Left renal pelvis (tissue), 4 donors: Measurements from ENCODE around the gene LTBP3. TPM values are rescaled to one million over a fixed set of nuclear protein-coding genes. Genes with fewer than 3 reads are reported as not detected.

Experiments used
- DNase-seq, 4 donors: peaks; one replicate each; pipeline ENCODE4 v3.0.0-alpha.2; 2013; ENCODE audit warnings: low read depth in 4 of 4, low spot score in 3 of 4
- polyA plus RNA-seq, 4 donors: library from polyadenylated mRNA; unstranded; fragments of 120-200 nt; gene quantifications; one replicate each; pipeline ENCODE4 v1.2.1, GENCODE V29; 2013; ENCODE audit not compliant: insufficient read length in 4 of 4

The LTBP3 gene
- polyA plus RNA-seq, 4 donors: 115 to 360 (median 154) TPM

DNA sequence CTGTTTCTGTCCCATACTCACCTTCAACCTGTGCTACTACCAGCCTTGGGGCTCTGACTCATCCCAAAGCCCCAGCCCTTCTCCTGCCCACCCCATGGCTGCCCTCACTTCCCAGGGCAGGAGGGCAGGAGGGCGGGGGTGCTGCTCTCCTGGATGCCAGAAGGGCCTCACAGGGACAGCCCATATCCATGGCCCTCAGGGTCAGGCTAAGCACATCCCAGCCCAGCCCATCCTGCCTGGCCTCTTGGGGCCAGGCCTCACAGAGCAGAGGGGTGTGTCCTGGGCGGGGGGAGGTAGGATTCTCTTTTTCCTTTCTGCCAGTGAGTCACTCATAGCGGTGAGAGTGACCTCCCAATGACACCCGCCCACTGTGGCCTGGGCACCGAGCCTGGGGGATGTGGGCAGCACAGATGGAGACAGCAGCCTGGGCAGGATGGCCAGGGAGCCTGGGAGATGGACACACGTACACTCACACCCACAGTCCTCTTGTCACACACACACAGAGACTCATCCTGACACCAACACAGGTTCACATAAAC, 2.4 kb downstream of the LTBP3 start:
- DNase-seq: no peak

DNA sequence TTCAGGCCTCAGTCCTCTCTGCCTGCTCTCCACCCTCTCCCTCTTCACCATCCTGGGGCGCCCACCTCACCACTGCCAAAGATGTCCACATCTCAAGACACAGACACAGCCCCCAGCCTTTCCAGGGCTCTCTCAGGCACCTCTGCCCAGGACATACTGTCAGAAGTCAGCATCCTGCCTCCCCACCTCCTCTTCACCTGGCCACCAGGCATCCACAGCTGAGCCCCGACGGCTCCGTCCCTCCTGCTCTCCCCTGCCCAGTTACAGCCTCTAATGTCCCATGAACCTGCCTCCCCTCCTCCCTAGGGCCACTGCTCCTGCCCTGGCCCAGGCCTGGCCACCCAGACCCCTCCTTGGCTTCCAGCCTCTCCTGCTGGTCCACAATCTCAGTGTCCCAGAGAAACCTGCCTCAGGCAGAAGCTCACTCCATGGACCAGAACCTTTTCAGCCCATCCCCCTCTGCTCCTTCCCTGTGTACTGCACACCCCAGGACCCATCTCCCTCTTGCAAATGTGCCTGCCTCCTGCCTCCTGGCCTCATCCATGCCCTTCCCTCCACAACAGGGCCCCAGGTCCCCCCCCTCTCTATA, 3.2 kb downstream of the LTBP3 start:
- no peak for DNase-seq

DNA sequence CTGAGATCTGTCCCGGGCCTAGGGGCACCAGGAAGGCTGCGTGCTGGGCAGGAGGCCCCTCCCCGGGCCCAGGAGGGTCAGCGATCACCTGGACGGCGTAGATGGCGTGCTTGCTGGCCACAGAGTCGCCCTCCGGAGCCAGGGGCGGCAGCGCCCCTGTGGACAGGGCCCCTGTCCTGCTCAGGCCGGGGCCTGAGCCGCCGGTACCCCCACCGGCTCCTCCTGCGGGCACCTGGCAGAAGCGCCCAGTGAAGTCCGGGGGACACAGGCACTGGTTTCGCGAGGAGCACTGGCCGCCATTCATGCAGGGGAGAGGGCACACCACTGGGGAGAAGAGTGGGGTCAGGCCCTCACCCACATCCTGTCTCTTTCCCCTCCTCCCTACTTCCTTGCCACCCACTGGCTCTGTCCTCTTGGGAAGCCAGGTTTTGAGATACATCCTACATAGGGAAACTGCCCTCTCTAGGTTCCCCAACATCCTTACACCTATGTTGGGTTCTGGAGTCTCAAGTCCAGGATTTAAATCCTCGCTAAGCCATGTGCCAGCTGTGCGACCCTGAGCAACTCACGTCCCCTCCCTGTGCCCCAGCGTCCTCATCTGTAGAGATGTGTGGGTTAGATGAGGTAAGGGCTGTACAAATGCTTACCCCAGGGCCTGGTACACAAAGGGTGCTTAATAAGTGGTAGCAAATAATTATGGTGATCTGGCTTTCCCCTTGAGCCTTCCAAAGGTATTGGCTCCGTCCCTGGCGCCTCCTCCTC, 3.9 kb downstream of the LTBP3 start:
- no peak for DNase-seq

DNA sequence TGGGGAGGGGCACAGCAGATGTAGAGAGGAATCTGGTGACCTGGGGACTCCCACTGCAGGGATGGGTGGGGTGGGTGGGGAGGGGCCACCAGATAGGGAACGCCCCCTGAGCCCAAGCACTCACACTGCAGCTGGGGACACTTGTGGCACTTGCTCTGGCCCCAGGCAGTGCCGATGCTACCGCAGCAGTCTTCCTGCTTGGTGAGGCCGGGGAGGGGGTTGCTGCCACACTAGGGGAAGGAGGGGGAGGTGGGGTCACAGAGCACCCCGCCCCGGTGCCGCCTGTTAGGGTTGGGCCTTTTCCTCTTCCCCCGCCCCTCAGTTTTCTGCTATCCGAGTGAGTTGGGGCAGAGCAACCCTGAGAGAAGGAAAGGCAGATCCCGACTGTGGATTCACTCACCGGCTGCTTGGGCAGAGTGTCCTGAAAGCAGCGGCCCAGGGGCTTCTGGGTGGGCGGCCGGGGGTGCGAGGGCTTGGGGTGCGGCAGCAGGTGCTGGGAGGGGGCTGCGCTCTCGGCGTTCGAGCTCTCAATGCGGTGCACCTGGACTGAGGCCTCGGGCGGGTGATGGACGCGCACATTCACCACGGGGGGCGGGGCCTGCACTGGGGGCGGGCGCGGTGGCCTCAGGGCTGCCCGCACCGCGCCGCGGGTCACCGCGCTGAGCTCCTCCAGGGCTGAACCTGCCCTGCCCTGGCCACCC, 4.7 kb downstream of the LTBP3 start:
- no peak for DNase-seq

DNA sequence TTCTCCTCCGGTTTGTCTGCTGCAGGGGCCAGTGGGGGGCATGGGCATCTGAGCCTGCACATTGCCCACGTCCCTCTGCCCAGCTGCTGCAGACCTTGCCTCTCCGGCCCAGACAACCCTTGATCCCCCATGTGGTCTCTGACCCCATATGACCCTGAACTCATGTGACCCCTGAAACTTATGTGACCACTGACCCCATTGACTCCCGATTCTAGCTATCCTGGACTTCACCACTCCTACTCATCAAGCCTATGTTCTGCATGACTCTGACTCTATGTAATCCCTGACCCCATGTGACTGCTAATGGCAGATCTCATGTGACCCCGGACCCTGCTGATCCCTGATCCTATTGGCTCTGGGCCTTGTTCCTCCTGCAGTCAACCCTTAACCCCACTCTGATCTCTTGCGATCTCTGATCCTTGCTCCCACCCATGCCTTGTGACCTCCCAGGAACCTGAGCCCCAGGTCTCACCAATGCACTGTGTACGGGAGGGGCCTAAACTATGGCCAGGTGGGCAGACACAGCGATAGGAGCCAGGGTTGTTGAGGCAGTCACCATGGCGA, 5.7 kb downstream of the LTBP3 start:
- no peak for DNase-seq

DNA sequence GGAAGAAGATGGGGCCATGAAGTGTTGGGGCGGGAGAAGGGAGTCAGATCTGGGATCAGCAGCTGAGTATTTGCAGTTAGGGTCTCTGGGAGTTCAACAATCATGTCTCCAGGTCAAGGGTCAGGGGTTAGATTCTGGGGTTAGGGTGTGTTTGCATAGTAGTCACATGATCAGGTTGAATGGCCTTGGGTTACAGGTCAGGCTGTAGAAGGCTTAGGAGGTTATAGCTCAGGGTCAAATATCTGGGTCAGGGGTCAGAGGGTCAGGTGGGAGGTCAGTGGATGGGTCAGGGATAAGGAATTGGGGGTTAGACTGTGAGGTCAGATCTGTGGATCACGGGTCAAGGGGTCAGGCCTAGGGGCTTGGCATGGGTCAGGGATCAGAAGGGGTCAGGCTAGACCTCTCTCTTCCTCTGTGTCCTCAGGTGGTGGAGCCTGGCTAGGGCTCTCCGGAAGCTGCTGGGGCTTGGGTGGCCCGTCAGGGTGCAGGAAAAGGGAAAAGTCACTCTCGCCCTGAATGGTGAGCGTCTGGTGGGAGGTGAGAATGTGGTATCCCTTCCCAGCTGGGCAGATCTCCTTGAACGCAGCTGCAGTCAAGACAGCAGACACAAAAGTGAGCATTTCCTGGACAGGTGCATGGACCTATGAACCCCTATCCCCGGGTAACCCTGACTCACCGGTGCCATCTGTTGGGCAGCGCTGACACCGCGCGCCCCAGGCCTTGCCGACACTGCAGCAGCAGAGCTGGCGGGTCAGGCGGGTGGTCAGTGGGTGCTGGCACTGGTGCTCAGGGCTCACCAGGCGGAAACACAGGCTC, 6.4 kb downstream of the LTBP3 start:
- no peak for DNase-seq

DNA sequence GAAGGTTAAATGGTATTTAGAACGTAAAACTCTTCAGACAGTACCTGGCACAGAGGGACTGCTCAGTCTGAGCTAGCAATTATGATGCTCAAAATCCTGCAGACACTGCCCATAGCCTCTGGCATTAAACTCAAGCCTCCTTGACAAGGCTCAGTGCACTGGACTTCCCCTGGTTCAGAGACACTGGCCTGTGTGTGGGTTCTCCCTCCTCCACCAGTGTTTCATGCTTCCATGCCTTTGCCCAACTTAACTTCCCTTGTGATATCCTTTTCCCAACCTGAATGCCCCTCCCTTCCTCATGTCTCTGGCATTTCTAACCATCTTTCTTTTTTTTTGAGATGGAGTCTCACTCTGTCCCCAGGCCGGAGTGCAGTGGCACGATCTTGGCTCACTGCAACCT, 9.1 kb downstream of the LTBP3 start:
- no peak for DNase-seq

DNA sequence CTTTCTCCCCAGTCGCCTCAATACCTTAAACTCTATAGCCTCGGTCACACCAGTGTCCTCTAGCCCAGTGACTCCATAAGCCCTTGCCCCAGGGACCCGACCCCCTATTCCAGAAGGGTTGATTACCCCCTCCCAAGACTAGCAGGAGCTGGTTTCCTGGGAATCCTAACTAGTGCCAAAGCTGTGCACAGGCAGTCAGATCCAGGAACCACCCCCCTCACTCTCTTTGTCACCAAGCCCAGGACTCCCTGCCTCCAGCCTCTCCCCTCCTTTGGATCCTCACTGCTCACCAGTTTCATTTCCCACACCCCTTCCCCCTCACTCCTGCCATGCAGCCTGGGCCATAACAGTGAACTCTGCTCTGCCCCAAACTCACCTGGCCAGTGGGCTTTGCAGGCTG, 9.8 kb downstream of the LTBP3 start:
- DNase-seq: no peak

DNA sequence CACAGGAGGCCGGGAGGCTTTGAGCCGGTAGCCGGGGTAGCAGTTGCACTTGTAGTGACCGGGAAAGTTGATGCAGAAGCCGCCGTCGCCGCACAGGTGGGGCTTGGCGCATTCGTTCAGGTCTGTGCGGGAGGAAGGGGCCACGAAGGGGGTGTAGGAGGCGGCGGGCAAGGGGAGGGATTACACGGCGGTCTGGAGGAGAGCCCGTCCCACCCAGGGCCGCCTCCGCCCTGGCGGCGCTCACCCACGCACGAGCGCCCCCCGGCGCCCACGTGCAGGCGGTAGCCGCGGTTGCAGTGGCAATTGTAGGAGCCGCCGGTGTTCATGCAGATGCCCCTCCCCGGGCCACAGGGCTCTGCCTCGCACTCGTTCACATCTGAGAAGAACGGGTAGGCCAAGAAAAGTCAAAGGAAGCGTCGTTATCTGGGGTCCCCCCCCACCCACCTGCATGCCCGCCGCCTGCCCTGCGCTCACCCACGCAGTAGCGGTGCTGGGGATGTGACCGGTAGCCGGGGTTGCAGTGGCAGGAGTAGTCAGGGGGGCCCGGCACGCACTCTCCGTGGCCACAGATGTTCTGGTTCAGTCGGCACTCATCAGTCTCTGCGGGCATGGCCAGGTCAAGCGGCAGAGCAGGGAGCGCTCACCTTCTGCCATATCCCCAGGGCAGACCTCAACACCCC, 10.6 kb downstream of the LTBP3 start:
- no peak for DNase-seq

DNA sequence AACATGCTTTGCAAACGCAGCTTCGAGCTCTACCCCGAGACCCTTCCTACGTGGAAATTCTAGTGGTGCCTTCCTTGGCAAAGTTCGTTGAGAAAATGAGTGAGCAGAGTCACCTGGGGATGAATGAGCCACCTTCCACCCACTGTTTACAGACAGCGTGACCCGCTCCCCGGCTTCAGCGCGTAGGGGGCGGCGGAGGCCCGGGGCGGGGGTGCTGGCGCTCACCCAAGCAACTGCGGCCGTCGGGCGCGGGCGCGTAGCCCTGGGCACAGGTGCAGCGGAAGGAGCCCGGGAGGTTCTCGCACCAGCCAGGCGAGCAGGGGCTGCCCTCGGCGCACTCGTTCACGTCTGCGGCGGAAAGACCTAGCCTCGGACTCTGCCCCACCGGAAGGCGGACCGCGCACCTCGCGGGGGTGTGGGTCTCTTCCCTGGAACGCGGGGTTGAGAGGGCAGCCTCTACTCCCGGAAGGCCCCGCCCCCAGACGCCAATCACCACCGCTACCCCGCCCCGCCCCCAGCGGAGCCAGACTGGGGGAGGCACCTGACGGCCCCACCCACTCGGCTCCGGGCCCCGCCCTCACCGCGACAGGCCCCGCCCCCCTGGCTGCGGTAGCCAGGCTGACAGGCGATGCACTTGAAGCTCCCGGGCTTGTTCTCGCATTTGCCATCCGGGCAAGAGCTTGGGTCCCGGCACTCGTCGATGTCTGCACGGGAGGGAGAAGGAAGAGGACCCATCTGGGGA, 11.8 kb downstream of the LTBP3 start:
- no peak for DNase-seq

DNA sequence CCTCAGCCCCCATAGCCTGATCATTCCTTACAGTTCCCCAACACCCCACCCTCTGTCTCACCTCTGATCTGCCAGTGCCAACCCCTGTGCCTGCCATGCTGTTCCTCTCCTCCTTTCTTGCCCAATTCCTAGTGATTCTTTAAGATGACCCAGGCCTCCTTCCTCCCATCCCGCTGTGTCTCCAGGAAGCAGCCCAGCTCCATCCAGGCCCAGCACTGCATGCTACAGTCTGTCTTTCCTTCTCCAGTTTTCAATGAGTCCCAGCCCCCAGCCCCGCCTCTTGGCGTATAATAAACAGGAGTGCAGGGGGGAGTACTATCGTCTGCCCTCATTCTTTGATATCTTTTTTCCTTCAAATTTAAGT, 12.3 kb downstream of the LTBP3 start:
- no peak for DNase-seq

DNA sequence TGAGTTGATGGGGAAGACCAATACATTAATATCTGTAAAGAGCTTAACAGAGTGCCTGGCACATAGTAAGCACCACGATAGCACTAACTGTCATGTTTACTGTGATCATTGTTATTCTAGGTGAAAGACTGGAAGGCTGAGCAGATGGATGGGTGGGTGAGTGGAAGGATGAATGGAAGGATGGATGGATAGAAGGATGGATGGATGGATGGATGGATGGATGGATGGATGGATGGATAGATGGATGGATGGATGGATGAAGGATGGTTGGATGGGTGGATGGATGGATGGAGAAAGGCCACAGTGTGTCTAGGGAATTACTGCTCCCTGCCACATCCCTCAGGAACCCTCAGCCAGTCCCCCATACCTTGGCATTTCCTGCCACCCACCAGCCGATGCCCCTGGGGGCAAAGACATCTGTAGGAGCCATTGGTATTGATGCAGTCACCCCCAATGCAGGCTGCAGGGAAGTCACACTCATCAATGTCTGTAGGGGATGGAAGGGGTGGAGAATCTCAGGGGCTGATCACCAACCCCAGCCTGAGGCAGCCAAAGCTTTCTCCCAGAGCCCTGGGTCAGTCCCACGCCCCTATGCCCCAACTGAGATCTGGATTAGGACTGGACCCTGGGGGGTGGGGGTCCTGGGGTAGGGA, 15.3 kb downstream of the LTBP3 start:
- no peak for DNase-seq

DNA sequence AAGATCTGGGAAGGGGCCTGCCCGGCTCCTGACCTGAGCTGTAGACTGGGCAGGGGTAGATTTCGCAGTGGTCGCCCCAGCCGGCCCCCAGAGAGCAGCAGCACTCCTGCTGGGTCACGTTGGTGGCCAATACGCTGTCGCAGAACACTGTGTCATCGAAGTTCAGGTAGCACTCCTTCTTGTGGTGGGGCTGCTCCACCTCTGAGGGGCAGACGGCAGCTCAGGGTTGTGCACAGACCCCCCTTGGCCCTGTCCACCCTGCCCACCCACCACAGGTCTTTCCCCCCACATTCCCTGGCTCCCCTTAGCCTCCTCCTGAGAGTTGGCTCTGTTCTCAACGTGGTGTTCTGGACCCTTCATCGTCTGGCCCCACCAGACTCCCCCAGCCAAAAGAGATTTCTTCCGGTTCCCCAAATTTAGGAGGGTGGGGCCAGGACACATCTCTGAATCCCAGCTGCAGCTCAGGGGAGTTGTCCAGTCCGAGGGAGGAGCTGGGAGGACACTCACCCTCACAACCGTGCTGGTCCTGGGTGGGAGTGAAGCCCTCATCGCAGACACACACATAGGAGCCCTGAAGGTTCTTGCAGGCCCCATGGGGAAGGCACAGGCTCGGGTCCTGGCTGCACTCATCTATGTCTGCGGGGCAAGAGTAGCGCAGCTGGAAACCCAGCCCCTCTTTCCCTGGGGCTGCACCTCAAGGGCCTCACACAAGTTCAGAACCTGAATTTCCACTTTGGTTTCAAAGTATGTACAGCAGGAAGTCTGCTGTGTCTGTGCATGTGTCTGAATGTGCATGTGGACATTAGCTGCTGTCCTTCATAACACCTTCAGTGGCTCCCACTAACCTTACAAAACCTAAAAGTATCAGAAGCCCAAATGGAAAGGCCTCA, 16.8 kb downstream of the LTBP3 start:
- DNase-seq: no peak

DNA sequence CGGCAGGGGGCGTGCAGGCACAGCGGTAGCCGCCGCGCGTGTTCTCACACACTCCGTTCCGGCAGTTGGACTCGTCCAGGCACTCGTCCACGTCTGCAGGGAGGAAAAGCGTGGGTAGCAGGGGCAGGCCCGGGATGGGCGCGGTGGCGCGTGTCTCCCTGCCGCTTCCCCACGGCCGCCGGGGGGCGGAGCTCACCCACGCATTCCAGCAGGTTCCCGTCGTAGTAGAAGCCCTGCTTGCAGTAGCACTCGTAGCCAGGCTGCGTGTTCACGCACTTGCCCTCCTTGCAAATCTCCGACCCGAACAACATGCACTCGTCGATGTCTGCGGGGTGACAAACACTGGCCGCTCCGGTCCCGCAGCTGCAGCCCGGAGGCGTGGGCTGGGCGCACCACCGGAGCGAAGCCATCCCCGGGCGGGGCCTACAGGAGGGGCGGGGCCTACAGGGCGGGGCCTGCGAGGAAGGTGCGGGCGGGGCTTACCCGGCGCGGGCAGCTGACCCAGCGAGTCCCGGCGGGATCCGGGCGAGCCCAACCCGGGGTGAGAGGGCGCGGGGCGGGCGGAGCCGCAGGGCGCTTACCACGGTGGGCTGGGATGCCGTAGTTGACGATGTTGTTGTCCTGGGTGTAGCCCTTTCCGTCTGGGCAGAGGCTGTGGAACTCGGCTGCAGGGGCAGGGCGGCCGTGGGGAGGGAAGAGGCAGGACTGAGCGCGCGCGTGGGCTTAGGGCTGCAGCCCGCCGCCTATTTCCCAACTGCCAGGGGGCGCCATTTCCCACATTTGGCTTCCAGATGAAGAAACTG, 17.7 kb downstream of the LTBP3 start:
- DNase-seq: peak in 3 of 4 donors; percentile 65 to 66 (median 65)

DNA sequence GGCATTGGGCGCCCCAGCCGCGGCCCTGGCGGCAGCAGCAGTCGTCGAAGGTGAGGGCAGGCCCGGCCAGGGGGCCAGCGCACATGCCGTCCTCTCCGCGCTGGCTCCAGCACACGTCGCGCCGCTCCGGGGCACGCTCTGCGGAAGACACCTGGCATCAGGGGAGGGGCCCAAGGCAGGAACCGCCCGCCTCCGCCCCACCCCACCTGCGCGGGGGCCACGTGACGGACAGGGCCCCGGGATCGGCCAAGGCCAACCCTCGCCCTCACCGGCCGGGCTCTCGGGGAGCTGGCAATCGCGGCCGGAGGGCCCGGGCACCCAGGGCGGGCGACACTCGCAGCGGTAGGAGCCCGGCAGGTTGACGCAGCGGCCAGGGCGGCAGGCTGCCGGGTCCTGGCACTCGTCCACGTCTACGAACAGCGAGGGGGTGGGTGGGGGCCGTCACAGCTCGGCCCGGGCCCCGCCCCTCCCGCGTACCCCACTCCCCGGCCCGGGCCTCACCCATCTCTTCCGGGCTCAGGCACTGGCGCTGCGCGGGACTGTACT, 18.3 kb downstream of the LTBP3 start:
- no peak for DNase-seq

DNA sequence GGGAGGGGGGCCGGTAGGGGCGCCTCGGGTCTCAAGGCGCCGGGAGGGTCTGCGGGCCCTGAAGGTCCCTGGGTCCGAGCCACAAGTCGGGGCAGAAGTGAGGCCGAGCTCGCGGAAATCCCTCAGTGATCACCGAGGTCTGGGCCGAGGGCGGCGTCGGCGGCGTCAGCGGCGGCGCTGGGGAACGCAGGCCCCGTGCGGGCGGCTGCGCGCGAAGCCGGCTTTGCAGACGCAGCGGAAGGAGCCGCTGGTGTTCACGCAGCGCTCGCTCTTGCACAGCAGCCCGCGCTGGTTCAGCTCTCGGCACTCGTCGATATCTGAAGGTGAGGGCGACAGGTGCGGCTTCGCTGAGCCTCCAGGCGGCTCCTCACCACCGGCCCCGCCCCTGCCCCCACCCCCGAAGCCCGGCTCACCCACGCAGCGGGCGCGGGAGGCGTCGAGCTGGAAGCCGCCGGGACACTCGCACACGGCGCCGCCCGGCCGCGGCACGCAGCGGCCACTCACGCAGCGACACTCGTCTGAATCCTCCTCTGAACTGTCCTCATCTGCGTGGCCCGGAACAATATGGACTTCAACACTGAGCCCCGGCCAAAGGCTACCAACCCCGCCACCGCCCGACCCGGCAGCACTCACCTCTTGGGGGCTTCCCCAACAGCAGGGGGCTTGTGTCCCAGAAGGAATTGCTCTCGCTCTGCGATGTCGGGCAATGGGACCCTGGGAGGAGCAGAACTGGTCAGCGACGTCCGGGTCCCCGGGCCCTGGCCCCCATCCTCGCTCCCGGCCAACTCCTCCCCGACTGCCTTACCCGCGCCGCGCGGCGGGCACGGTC, 19.0 kb downstream of the LTBP3 start:
- DNase-seq: no peak
